ENCODE data around the gene ARHGEF6. TPM values are rescaled to one million over a fixed set of nuclear protein-coding genes. Genes with fewer than 3 reads are reported as not detected.
"Not testable (repeated sequence)": the region's sequence is repeated elsewhere in the genome, so short reads cannot be mapped to it uniquely, and the experiment has no call there.

Gene ARHGEF6
- total RNA-seq, result 30.4 TPM

- DNase-seq (ENCODE audit: low spot score) (no peak), ATAC-seq (peak; percentile 70)
- intact Hi-C loops (cut with DNase I), result no loop called here
Observed at GRCh38 chrX:136780763-136781162, at the start of gene ARHGEF6. Gene ARHGEF6 (minus strand): TSS chrX:136780932. CDS start chrX:136780882, 50 bp downstream.

GRCh38 chrX:136829413-136829812 lies 48.7 kb upstream of the ARHGEF6 start:
- intact Hi-C loops (cut with DNase I), result no loop called here
- DNase-seq (ENCODE audit: low spot score), result no peak
- no peak for ATAC-seq

GRCh38 chrX:136828830-136829229 lies 48.1 kb upstream of the ARHGEF6 start:
- intact Hi-C loops (cut with DNase I), result no loop called here

GRCh38 chrX:136827026-136827425 lies 46.3 kb upstream of the ARHGEF6 start:
- intact Hi-C loops (cut with DNase I), result no loop called here
- DNase-seq (ENCODE audit: low spot score), result no peak
- no peak for ATAC-seq

More at GRCh38 chrX:136828830-136829229, 48.1 kb upstream of the ARHGEF6 start:
- ATAC-seq, result peak; percentile 38
- no peak for DNase-seq (ENCODE audit: low spot score)

GRCh38 chrX:136825771-136826170 lies 45.0 kb upstream of the ARHGEF6 start:
- DNase-seq (ENCODE audit: low spot score) (no peak), ATAC-seq (no peak)
- intact Hi-C loops (cut with DNase I), result no loop called here

- DNase-seq (ENCODE audit: low spot score) (no peak), ATAC-seq (no peak)
- intact Hi-C loops (cut with DNase I), result no loop called here
Observed at GRCh38 chrX:136823175-136823574, 42.4 kb upstream of the ARHGEF6 start.

GRCh38 chrX:136822337-136823095 lies 41.8 kb upstream of the ARHGEF6 start:
- intact Hi-C loops (cut with DNase I), result no loop called here
- ATAC-seq, result no peak
- no peak for DNase-seq (ENCODE audit: low spot score)

- ATAC-seq; intact Hi-C loops (cut with DNase I); DNase-seq (ENCODE audit: low spot score): not testable (repeated sequence)
Observed at GRCh38 chrX:136819756-136820155, 39.0 kb upstream of the ARHGEF6 start.

- DNase-seq (ENCODE audit: low spot score), result no peak
- intact Hi-C loops (cut with DNase I), result no loop called here
- no peak for ATAC-seq
Observed at GRCh38 chrX:136819031-136819703, 38.4 kb upstream of the ARHGEF6 start.

GRCh38 chrX:136816975-136817374 lies 36.2 kb upstream of the ARHGEF6 start:
- intact Hi-C loops (cut with DNase I), result no loop called here
- ATAC-seq (no peak), DNase-seq (ENCODE audit: low spot score) (no peak)

- intact Hi-C loops (cut with DNase I), result no loop called here
- ATAC-seq, result no peak
Observed at GRCh38 chrX:136814847-136815750, 34.4 kb upstream of the ARHGEF6 start.

GRCh38 chrX:136812286-136812685 lies 31.6 kb upstream of the ARHGEF6 start:
- intact Hi-C loops (cut with DNase I), result no loop called here
- DNase-seq (ENCODE audit: low spot score) (no peak), ATAC-seq (no peak)

More at GRCh38 chrX:136814847-136815750, 34.4 kb upstream of the ARHGEF6 start:
- DNase-seq (ENCODE audit: low spot score), result no peak

- intact Hi-C loops (cut with DNase I), result no loop called here
- ATAC-seq (no peak), DNase-seq (ENCODE audit: low spot score) (no peak)
Observed at GRCh38 chrX:136810493-136810892, 29.8 kb upstream of the ARHGEF6 start.

GRCh38 chrX:136806891-136807410 lies 26.2 kb upstream of the ARHGEF6 start:
- intact Hi-C loops (cut with DNase I), result no loop called here
- ATAC-seq (no peak), DNase-seq (ENCODE audit: low spot score) (no peak)

GRCh38 chrX:136802515-136802914 lies 21.8 kb upstream of the ARHGEF6 start:
- ATAC-seq (no peak), DNase-seq (ENCODE audit: low spot score) (no peak)
- intact Hi-C loops (cut with DNase I), result no loop called here

GRCh38 chrX:136797787-136798186 lies 17.1 kb upstream of the ARHGEF6 start:
- intact Hi-C loops (cut with DNase I), result no loop called here
- ATAC-seq, result no peak
- DNase-seq (ENCODE audit: low spot score), result no peak

GRCh38 chrX:136795132-136795531 lies 14.4 kb upstream of the ARHGEF6 start:
- DNase-seq (ENCODE audit: low spot score); ATAC-seq; intact Hi-C loops (cut with DNase I): not testable (repeated sequence)

GRCh38 chrX:136794660-136795059 lies 13.9 kb upstream of the ARHGEF6 start:
- DNase-seq (ENCODE audit: low spot score); ATAC-seq; intact Hi-C loops (cut with DNase I): not testable (repeated sequence)

- intact Hi-C loops (cut with DNase I), result no loop called here
- DNase-seq (ENCODE audit: low spot score) (no peak), ATAC-seq (no peak)
Observed at GRCh38 chrX:136794080-136794479, 13.3 kb upstream of the ARHGEF6 start.
